SK-N-SH treated with all-trans-retinoic acid at 6 μM for 48 hours (cell line): Measurements from ENCODE around the gene GRK1.

Experiments
- ATAC-seq: fragments of 200-7000 bp; cut with Tn5 transposase; 3 replicates; pipeline ENCODE4 v1.9.1; 2020; ENCODE audit warnings: mild to moderate bottlenecking, moderate library complexity
- ARNTL ChIP-seq: fragments of 450-650 bp; formaldehyde crosslinking; IDR thresholded peaks from 2 replicates; pipeline ENCODE4 v1.5.0; 2020; ENCODE audit warnings: low read depth, mild to moderate bottlenecking, moderate library complexity, borderline replicate concordance
- BACH2 ChIP-seq: fragments of 250-450 bp; sonication (Bioruptor Pico); IDR thresholded peaks from 2 replicates; pipeline ENCODE4 v1.9.0; 2021; ENCODE audit warnings: mild to moderate bottlenecking, borderline replicate concordance
- CREB5 ChIP-seq: fragments of 250-450 bp; sonication (Bioruptor Pico); IDR thresholded peaks from 2 replicates; pipeline ENCODE4 v1.5.1; 2020; ENCODE audit warnings: low read depth, mild to moderate bottlenecking, moderate library complexity
- CSDC2 ChIP-seq: fragments of 250-450 bp; sonication (Bioruptor Pico); IDR thresholded peaks from 2 replicates; pipeline ENCODE4 v1.5.0; 2020; ENCODE audit warnings: mild to moderate bottlenecking, moderate library complexity
- CSRNP3 ChIP-seq: fragments of 250-450 bp; sonication (Bioruptor Pico); IDR thresholded peaks from 2 replicates; pipeline ENCODE4 v1.5.1; 2021; ENCODE audit warnings: mild to moderate bottlenecking, moderate library complexity
- ESRRG ChIP-seq: fragments of 250-450 bp; sonication (Bioruptor Pico); IDR thresholded peaks from 2 replicates; pipeline ENCODE4 v1.6.1; 2021; ENCODE audit warnings: mild to moderate bottlenecking
- GLIS3 ChIP-seq: fragments of 250-450 bp; sonication (Bioruptor Pico); IDR thresholded peaks from 2 replicates; pipeline ENCODE4 v1.5.0; 2020; ENCODE audit warnings: mild to moderate bottlenecking, moderate library complexity
- ISL1 ChIP-seq: fragments of 250-450 bp; sonication (Bioruptor Pico); IDR thresholded peaks from 2 replicates; pipeline ENCODE4 v2.1.2; 2022; ENCODE audit warnings: mild to moderate bottlenecking, moderate library complexity
- OSR1 ChIP-seq: fragments of 250-450 bp; sonication (Bioruptor Pico); IDR thresholded peaks from 2 replicates; pipeline ENCODE4 v1.8.0; 2022; ENCODE audit warnings: moderate library complexity, mild to moderate bottlenecking, inconsistent platforms
- PATZ1 ChIP-seq: fragments of 250-450 bp; sonication (Bioruptor Pico); IDR thresholded peaks from 2 replicates; pipeline ENCODE4 v1.8.0; 2020; ENCODE audit warnings: mild to moderate bottlenecking, moderate library complexity, borderline replicate concordance
- POU6F1 ChIP-seq: fragments of 250-450 bp; sonication (Bioruptor Pico); IDR thresholded peaks from 2 replicates; pipeline ENCODE4 v1.8.0; 2021; ENCODE audit warnings: low read depth, mild to moderate bottlenecking, moderate library complexity, borderline replicate concordance
- PPARA ChIP-seq: fragments of 250-450 bp; sonication (Bioruptor Pico); IDR thresholded peaks from 2 replicates; pipeline ENCODE4 v1.5.0; 2020; ENCODE audit warnings: mild to moderate bottlenecking, borderline replicate concordance
- RARB ChIP-seq: fragments of 250-450 bp; sonication (Bioruptor Pico); IDR thresholded peaks from 2 replicates; pipeline ENCODE4 v1.8.0; 2021; ENCODE audit warnings: mild to moderate bottlenecking, moderate library complexity
- SNAI2 ChIP-seq: fragments of 250-450 bp; sonication (Bioruptor Pico); IDR thresholded peaks from 2 replicates; pipeline ENCODE4 v1.5.0; 2020; ENCODE audit warnings: mild to moderate bottlenecking, moderate library complexity
- TOX ChIP-seq: fragments of 250-450 bp; sonication (Bioruptor Pico); IDR thresholded peaks from 2 replicates; pipeline ENCODE4 v1.8.0; 2021; ENCODE audit warnings: mild to moderate bottlenecking, moderate library complexity, borderline replicate concordance
- TSHZ2 ChIP-seq: fragments of 250-450 bp; sonication (Bioruptor Pico); IDR thresholded peaks from 2 replicates; pipeline ENCODE4 v1.5.0; 2020; ENCODE audit warnings: mild to moderate bottlenecking, moderate library complexity
- ZC3H10 ChIP-seq: fragments of 250-450 bp; sonication (Bioruptor Pico); IDR thresholded peaks from 2 replicates; pipeline ENCODE4 v1.5.1; 2021; ENCODE audit warnings: mild to moderate bottlenecking, moderate library complexity
- ZFP3 ChIP-seq: fragments of 250-450 bp; sonication (Bioruptor Pico); IDR thresholded peaks from 2 replicates; pipeline ENCODE4 v1.5.0; 2020; ENCODE audit warnings: mild to moderate bottlenecking, moderate library complexity
- ZFP30 ChIP-seq: fragments of 450-650 bp; formaldehyde crosslinking; IDR thresholded peaks from 2 replicates; pipeline ENCODE4 v1.5.0; 2022; ENCODE audit warnings: mild to moderate bottlenecking, moderate library complexity
- ZNF565 ChIP-seq: fragments of 450-650 bp; formaldehyde crosslinking; conservative IDR thresholded peaks from 2 replicates; pipeline ENCODE4 v1.5.0; 2020; ENCODE audit warnings: low read depth, mild to moderate bottlenecking, moderate library complexity
- ZNF8 ChIP-seq: fragments of 450-650 bp; formaldehyde crosslinking; IDR thresholded peaks from 2 replicates; pipeline ENCODE4 v1.5.0; 2020; ENCODE audit warnings: mild to moderate bottlenecking, moderate library complexity

The GRK1 gene

GRCh38 chr13:113767366-113767765 lies 100.3 kb downstream of the GRK1 start (continued):
- no peak for TF ChIP-seq CREB5
- TF ChIP-seq GLIS3 (CRISPR knock-in tag) = no peak

DNA sequence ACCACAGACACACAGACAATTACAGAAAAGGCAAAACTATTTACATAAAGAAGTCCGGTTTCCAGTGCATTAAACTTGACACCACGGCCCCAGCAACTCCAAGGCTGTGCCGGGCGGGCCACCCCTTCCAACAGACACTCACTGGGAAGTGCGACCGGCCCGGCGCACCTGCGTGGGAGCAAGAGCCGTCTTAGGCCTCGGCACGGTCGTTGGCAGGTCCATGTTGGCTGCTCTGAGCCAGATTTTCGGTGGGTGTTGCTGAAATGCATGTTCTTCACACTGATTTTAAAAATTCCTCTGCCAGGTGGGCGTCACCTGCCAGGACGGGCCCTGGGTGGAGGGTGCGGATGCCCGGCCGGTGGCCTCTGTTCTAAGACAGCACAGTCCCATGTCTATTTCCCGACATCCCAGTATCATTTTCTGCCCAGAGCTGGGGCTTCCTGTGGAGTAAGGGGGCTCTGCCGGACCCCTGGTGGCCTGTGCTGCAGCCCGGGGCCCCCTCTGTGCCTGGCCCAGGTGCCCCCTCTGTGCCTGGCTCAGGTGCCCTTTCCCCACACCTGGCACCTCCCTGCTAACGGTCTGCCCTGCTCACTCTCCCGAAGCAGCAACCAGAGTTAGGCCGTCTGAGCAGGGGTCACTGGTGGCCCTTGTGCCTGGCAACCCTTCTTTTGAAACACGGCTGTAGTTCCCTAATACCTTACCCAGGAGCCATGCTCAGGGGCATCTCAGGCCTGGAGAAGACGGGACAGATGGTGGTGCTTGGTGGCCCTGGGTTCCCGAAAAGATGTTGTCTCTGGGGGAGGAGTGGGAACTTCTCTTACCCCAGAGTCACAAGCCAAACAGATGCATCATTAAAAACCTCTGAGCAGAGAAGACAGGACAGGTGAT lies 101.2 kb downstream of the GRK1 start:
- TF ChIP-seq POU6F1 (CRISPR knock-in tag) = no peak
- no peak for TF ChIP-seq ZNF565
- TF ChIP-seq ZFP30 (CRISPR knock-in tag) = no peak
- TF ChIP-seq RARB (CRISPR knock-in tag) = no peak
- TF ChIP-seq PPARA (CRISPR knock-in tag) = no peak
- no peak for TF ChIP-seq ZFP3 (CRISPR knock-in tag)
- TF ChIP-seq ESRRG = no peak
- no peak for TF ChIP-seq CSRNP3 (CRISPR knock-in tag)
- TF ChIP-seq CREB5 = no peak
- no peak for TF ChIP-seq TSHZ2
- no peak for TF ChIP-seq CSDC2
- no peak for TF ChIP-seq BACH2 (CRISPR knock-in tag)
- TF ChIP-seq ARNTL (CRISPR knock-in tag) = no peak
- TF ChIP-seq ISL1 (CRISPR knock-in tag) = no peak
- no peak for TF ChIP-seq ZNF8
- TF ChIP-seq TOX = no peak
- TF ChIP-seq GLIS3 (CRISPR knock-in tag) = no peak
- TF ChIP-seq OSR1 = no peak
- ATAC-seq = no peak

- TF ChIP-seq ZC3H10 (CRISPR knock-in tag) (no peak), ZNF565 (no peak), OSR1 (no peak), PATZ1 (CRISPR knock-in tag) (no peak), SNAI2 (CRISPR knock-in tag) (no peak), ZFP3 (CRISPR knock-in tag) (no peak)
- ATAC-seq = no peak
These were observed 102.1 kb downstream of the GRK1 start for GRCh38 chr13:113769106-113769505.
